NCI-H1092 treated with DMSO at 0.1 percent for 48 hours (cell line): Measurements from ENCODE around the gene PTBP2.
"Not testable (repeated sequence)": the region's sequence is repeated elsewhere in the genome, so short reads cannot be mapped to it uniquely, and the experiment has no call there.

ENCODE experiments used
- DNase-seq: peaks from one replicate; lab custom pipeline; 2025; lab: John Stamatoyannopoulos, UW

The PTBP2 gene

DNA sequence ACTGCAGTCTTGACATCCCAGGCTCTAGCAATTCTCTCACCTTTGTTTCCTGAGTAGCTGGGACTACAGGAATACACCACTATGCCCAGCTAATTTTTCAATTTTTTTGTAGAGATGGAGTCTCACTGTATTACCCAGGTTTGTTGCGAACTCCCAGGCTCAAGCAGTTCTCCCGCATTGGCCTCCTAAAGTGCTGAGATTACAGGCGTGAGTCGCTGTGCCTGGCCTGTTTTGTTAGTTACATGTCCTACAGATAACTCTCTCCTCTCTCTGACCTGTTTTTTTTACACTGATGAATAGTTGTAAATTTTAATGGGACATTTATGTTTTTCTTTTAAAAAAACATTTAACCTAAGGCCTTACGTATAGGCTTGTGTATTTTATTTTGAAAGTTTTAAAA lies 19.8 kb downstream of the PTBP2 start:
- DNase-seq, result no peak

DNA sequence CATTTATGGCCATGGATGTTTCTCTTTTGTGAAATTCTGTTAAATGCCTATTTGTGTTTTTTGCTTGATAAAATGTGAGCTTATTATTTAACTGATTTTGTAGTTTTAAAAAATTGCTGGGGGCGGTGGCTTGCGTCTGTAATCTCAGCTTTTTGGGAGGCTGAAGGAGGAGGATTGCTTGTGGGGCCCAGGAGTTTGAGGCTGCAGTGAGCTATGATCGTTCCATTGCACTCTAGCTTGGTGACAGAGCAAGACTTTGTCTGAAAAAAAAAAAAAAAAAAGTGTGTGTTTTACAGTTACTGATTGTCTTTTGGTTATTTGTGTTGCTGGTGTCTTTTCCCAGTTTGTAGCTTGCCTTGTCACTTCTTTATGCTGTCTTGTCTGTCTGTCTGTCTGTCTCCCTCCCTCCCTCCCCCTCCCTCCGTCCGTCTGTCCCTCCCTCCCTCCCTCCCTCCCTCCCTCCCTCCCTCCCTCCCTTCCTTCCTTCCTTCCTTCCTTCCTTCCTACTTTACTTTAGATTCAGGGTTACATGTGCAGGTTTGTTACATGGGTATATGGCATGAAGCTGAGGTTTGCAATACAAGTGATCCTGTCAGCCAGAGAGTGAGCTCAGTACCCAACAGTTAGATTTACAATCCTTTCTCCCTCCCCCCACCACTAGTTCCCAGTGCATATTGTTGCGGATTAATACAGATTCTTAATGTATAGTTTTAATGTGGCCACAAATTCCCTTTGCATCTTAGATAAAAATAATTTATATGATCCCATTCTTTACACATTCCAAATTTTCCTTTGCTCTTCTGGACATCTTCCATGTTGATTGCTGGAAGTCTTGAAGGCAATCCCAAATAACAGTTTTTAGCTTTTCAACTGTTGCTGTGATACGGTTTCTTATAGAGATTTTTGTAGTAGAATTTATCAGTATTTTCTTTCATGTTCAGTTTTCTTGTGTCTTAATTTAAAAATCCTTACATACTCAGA lies 25.1 kb downstream of the PTBP2 start:
- DNase-seq, result no peak

DNA sequence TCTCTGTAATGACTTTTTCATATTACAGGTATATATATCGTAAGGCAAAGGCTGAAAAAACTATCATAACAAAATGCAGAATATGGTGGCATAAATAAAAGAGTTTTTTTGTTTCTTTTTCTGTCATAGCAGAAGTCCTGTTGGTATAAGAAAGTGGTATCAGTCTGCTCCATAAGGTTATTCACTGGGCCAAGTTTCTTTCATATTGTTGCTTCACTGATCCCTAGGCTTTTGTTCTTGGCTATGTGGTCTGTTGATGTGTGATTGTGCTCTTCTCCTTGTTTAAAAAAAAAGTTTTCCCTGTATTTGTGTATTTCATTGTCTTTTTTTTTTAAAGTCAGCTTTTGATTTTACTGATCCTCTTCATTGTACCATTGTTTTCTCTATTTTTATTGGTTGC lies 26.0 kb downstream of the PTBP2 start:
- DNase-seq, result no peak

DNA sequence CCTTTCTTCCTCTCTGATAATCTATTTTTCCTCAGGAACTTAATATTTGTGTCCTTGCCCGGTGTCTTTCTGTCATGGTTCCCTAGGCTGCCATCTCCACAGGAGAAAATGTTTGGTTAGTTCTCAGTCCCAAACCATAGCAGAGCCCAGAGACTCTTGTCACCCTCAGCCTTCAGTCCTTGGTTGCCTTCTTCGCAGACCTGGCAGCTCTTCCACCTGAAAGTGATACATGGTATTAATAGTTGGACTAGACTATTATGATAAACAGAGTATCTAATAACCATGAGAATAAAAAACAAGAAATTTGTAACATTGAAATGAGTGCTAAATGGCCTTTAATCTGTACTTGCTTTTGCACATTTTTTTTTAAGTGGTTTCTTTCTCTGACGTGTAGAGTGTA lies 26.5 kb downstream of the PTBP2 start:
- no peak for DNase-seq

DNA sequence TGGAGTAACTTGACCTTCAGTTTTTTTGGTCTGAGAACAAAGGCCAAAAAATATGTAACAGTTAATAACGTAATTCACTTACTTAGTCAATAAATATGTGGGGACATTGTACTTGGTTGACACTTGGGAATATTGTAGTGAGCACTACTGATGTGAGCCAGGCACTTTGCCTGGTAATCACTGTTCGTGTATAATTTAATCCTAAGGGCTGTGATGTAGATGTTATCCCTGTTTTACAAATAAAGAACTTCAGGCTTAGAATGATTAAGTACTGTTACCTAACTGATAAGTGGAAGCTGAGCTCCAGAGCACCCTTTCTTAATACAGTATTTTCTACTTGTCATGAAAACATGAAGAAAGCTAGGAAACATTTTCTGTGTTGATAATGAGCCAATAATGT lies 28.0 kb downstream of the PTBP2 start:
- DNase-seq, result no peak

DNA sequence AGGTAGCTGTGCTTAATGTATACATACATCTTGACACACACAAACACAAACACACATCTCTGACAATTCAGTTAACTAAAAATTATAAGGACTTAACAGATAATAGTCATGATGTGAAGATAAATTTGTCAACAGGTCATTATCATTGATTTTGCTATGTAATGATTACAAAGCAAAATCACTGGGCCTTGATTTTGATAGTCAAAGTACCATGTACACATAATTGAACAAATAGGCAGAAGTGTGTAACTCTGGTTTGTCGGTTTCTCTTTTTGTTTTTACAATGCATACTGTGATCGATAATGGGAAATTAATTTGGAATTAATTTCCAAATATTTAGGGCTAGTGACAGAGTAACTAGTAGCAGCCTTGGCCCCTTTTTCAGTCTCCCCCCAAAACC lies 30.8 kb downstream of the PTBP2 start:
- no peak for DNase-seq

DNA sequence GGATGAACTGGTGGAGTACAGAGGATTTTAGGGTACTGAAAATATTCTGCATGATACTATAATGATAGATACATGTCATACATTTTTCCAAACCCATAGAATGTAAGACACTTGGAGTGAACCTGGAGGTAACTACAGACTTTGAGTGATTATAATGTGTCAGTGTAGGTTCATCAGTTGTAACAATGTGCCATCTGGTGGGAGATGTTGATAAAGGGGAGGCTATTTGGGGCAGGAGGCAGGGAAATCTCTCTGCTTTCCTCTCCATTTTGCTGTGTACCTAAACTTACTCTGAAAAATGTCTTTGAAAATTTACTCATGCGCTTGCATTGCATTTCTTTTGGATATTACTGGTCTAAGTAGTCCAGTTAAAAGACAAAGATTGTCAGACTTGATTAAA lies 35.2 kb downstream of the PTBP2 start:
- no peak for DNase-seq

DNA sequence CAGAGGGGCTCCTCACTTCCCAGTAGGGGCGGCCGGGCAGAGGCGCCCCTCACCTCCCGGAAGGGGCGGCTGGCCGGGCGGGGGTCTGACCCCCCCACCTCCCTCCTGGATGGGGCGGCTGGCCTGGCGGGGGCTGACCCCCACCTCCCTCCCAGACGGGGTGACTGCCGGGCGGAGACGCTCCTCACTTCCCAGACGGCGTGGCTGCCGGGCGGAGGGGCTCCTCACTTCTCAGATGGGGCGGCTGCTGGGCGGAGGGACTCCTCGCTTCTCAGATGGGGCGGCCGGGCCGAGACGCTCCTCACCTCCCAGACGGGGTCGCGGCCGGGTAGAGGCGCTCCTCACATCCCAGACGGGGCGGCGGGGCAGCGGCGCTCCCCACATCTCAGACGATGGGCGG lies 41.0 kb downstream of the PTBP2 start:
- DNase-seq, result not testable (repeated sequence)

DNA sequence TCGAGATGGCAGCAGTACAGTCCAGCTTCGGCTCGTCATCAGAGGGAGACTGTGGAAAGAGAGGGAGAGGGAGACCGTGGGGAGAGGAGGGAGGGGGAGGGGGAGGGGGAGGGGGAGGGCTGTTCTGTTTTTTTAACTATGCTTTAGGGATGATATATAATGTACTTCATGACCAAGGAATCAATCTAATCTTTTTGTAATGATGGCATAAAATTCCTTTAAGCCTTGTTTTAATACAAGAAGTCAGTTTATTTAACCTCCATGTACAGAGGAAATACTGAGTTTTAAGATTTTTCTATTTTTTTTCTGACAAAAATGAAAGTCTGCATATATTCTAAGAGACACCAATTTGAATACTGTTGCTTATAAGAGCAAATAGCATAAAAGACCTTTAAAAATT lies 41.9 kb downstream of the PTBP2 start:
- DNase-seq, result no peak

DNA sequence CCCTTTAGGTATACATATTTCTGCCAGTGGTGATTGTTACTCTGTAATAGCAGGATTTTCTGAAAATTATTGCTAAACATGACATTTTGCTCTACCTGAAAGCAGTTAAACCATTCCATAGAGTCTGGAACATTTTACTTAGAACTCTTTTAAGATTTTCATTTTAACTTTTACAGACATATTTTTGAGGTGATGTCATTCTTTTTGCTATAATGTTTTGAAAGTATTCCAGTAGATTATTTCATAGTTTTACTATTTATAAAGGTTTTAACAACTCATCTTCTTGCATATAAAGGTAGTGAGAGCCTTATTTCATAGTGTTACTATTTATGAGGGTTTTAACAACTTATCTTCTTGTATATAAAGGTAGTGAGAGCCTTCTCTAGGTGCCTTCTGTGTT lies 42.9 kb downstream of the PTBP2 start:
- no peak for DNase-seq

DNA sequence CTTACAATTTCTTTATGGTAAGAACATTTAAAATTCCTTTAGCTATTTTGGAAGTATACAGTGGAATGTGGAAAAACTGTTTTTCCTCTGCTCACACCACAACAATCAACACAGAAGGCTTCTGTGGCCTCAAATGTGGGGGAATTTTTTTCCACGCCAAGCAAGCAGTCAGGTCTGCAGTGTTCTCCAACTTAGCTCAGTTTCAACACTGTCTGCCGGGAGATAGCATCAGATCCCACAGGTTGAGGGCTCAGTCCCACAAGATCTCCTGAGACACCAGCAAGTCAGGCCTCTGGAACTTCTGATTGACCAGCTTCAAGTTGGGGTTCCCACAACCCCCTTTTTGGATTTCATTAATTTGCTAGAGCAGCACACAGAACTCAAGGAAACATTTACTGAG lies 50.3 kb downstream of the PTBP2 start:
- no peak for DNase-seq

DNA sequence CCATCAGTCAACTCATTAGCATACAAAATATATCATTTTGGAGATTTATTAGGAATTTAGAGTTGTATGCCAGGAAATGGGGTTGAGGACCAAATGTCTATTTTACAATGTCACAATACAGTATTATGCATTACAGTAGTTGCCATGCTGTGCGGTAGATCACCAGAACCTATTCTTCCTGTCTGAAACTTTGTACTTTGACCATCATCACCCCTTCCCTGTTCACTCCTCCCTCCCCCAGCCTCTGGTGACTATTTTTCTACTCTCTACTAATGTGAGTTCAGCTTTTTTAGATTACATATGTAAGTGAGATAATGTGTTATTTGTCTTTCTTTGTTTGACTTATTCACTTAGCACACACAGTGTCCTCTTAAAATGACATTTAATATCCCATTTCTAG lies 50.8 kb downstream of the PTBP2 start:
- no peak for DNase-seq

DNA sequence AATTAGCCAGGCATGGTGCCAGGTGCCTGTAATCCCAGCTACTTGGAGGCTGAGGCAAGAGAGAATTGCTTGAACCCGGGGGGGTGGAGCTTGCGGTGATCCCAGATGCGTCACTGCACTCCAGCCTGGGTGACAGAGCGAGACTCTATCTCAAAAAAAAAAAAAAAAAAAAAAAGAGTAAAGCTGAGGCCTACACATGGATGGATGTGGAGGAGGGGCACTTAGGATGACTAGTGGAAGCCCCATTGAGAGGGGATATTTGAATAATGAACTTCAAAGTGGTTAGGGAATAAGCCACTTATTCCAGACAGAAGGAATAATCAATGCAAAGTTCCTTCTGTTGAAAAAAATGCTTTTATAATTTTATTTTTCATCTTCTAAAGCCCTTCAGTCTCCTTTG lies 51.4 kb downstream of the PTBP2 start:
- no peak for DNase-seq

DNA sequence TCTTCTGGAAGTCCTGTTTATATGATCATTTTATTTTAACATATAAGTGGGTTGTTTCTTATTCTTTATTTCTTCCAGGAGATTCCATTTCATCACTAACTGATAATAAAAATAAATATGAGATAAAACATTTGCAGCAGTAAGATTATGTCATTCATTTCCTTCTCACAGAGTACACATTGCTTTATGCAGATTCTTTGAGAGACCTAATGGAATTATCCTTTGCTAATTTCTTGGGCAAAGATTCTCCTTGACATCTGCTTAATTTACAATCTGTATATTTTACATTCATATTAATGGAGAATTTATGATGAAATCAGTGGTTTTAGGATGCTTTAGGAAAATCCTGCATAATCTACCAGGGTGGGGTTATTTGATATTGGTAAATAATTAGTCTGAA lies 60.6 kb downstream of the PTBP2 start:
- no peak for DNase-seq

DNA sequence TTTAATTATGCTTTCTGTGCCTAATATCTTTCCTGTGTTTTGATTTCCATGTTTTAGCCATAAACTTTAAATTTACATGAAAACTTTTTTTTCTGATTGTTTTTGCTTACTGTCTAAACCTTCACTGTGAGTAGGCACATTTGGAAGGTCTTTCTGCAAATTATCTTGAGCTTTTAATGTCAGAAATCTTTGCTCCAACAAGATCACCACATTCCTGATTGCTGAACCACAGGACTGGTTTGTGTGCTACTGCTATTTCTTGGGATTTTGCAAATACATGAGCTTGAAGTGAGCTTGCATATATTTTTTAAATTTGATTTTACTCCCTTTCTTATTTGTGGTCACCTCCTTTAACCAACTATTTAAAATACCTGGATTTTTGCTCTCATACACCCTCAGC lies 61.3 kb downstream of the PTBP2 start:
- no peak for DNase-seq

DNA sequence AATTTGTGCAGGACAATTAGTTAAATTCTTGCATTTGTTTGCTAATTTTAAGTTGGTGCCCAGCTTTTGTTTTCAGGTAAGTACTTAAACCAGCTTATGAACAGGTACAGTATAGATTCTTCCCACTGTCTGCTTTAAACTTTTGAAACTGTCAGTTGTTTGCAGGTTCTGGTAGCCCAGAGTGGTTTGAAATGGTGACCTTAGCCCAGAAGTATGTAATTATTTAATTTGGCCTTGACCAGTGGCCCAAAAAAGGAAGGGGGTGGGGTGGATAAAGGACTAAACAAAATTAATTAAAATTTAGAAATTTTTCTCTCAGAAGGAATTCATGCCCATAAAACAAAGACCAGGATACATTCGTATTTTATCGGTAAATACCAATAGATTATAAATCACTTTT lies 69.0 kb downstream of the PTBP2 start:
- DNase-seq, result no peak

DNA sequence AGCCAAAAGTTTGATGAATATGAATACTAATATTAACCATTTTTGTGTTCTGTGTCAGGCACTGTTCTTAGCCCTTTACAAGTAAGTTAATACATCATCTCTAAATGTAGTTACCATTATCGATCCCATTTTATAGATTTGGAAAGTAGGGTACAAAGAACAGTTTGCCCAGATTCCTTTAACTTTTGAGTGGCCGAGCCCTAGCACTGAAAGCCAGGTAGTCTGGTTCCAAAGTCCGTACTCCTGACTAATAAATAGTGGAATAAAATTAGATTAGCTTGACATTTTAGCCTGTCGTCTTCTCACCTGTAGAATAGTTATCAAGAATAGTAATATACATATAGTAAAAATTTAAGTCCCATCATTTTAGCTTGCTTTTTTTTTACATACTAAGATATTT lies 70.6 kb downstream of the PTBP2 start:
- no peak for DNase-seq

DNA sequence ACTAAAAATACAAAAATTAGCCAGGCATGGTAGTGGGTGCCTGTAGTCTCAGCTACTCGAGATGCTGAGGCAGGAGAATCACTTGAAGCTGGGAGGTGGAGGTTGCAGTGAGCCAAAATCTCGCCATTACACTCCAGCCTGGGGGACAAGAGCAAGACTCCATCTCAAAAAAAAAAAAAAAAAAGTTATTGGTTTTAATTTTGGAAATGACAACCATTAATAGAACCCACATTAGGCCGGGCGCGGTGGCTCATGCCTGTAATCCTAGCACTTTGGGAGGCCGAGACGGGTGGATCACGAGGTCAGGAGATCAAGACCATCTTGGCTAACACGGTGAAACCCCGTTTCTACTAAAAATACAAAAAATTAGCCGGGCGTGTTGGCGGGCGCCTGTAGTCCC lies 80.1 kb downstream of the PTBP2 start:
- not testable (repeated sequence) for DNase-seq

DNA sequence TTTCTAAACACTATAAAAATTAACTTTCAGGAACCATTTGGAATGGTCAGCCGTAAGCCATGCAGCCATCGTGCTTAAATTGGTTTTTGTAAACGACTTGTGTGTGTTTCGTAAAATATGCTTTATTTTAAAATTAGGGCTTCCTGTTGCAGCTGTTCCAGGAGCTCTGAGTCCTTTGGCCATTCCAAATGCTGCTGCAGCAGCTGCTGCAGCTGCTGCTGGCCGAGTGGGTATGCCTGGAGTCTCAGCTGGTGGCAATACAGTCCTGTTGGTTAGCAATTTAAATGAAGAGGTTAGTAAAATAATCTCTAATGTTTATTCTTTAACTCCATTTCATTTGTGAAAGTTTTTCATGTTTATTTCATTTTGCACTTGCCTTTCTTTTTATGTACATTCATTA lies 83.1 kb downstream of the PTBP2 start:
- DNase-seq, result no peak

DNA sequence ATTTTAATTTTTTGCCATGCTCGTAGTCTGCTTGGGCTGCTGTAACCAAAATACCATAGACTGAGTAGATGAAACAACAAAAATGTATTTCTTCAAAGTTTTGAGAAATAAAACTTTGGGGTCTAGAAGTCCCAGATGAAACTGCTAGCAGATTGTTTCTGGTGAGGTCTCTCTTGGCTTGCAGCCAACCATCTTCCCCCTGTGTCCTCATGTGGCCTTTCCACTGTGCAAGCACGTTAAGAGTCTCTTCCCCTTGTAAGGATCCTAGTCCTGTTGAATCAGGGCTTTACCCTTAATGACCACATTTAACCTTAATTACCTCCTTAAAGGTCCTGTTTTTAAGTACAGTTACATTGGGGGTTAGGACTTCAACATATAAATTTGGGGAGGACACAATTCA lies 86.6 kb downstream of the PTBP2 start:
- DNase-seq, result no peak

DNA sequence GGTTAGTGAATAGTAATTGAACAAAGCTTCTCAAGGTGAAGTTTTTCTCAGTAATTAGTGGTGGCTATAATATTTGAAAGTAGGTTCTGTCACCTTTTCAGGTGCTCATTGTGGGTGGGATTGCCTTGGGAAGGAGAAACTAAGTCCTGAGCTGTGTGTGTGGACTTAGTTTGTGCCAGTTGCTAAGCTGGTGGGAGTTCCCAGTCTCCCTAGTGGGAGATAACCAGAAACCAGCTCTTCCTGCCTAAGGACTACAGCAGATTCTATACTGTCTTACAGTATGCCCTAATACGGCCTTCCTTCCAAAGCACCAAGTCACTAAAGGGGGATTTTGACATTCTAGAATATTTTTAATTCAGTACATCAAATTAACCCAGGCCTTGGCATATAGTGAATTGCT lies 94.3 kb downstream of the PTBP2 start:
- no peak for DNase-seq

DNA sequence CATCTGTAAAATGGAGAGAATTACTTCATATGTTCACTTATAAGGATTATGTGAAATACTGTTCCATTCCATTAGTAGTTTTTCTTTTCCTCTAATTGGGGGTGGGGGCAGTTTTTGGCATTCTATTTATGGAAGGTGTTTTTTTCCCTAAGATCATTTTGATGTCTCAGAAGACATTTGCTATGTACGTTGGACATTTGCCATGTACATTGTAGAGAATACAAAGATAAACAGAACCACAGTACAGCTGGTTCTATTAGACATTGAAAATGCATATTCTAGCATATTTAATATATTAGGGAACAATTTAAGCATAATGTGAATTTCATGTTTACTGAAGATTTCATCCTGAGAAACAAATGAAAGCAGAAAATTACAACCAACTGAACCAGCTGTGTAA lies 98.5 kb downstream of the PTBP2 start:
- DNase-seq, result no peak

DNA sequence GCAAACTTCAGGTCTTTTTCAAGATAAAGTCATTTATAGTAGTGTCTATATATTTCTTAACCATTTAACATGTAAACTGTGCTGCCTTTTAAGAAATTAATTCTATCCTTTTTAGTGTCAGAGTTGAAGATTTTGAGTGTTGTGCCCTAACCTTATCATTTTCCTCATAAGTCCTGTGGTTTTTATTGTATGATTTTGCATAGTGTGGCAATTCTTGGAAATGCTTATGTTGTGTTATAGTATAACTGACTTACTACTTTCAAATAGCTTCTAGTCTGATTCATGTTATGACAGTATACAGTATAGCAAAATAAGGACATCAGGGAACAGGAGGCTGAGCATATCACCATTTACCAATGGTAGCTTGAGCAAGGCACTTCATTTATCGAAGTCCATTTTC lies 99.1 kb downstream of the PTBP2 start:
- no peak for DNase-seq

DNA sequence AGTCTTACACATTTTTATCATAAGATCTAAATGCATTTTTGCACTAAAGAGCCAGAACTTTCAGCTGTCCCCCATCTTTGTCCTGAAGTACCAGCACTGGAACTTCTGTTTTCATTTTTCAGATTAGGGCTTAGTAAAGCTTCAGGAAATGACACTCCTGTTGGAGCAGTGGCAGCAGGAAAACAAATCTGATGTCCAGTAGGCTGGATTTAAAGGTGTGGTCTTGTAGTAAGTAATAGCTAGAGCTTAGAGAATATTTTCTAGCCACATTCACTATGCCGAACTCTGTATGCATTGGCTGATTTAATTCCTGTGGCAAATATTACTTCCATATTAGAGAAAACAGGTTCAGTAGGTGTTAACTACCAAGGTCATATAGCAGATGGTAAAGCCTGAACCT lies 103.6 kb downstream of the PTBP2 start:
- no peak for DNase-seq
